ENCODE measurements around the gene BRSK2.
"Not testable (repeated sequence)": the region's sequence is repeated elsewhere in the genome, so short reads cannot be mapped to it uniquely, and the experiment has no call there.

BRSK2 gene

GRCh38 chr11:1412377-1413095, 22.8 kb downstream of the BRSK2 start:
- Mint-ChIP-seq H3K27me3 (no peaks in the 10 kb centered on the region), H3K27ac (no peak overlapping the region), H3K4me1 (no peaks in the 10 kb centered on the region), H3K4me3 (no peak overlapping the region), H3K9me3 (peaks cover 11% of the 10 kb centered on the region), H3K36me3 (peaks cover 1% of the 10 kb centered on the region)
- no peak for DNase-seq
- CTCF ChIA-PET, result no interaction called here

GRCh38 chr11:1414650-1415049, 24.9 kb downstream of the BRSK2 start:
- H3K27me3 Mint-ChIP-seq, result no peaks in the 10 kb centered on the region
- H3K9me3 Mint-ChIP-seq, result peaks cover 23% of the 10 kb centered on the region
- no peaks in the 10 kb centered on the region for H3K4me1 Mint-ChIP-seq
- H3K4me3 Mint-ChIP-seq, result no peak overlapping the region
- peaks cover 1% of the 10 kb centered on the region for H3K36me3 Mint-ChIP-seq
- CTCF ChIA-PET, result no interaction called here
- no peak for DNase-seq
- H3K27ac Mint-ChIP-seq, result no peak overlapping the region

GRCh38 chr11:1415631-1416030, 25.9 kb downstream of the BRSK2 start:
- H3K27ac Mint-ChIP-seq, result no peak overlapping the region
- H3K4me3 Mint-ChIP-seq, result no peak overlapping the region
- H3K27me3 Mint-ChIP-seq, result no peaks in the 10 kb centered on the region
- peaks cover 1% of the 10 kb centered on the region for H3K36me3 Mint-ChIP-seq
- no peak for DNase-seq
- H3K9me3 Mint-ChIP-seq, result peaks cover 25% of the 10 kb centered on the region
- CTCF ChIA-PET, result no interaction called here
- H3K4me1 Mint-ChIP-seq, result no peaks in the 10 kb centered on the region

- H3K9me3 Mint-ChIP-seq, result peaks cover 25% of the 10 kb centered on the region
- CTCF ChIA-PET, H3K27ac Mint-ChIP-seq, H3K4me1 Mint-ChIP-seq, H3K36me3 Mint-ChIP-seq, DNase-seq, H3K4me3 Mint-ChIP-seq, H3K27me3 Mint-ChIP-seq: not testable (repeated sequence)
Observed at GRCh38 chr11:1418192-1418795, 28.6 kb downstream of the BRSK2 start.

GRCh38 chr11:1419811-1420210, 30.1 kb downstream of the BRSK2 start:
- peaks cover 20% of the 10 kb centered on the region for H3K9me3 Mint-ChIP-seq
- peaks cover 1% of the 10 kb centered on the region for H3K36me3 Mint-ChIP-seq
- H3K4me1 Mint-ChIP-seq, result no peaks in the 10 kb centered on the region
- DNase-seq, result no peak
- no peak overlapping the region for H3K27ac Mint-ChIP-seq
- CTCF ChIA-PET, result no interaction called here
- no peak overlapping the region for H3K4me3 Mint-ChIP-seq
- H3K27me3 Mint-ChIP-seq, result no peaks in the 10 kb centered on the region

- H3K4me3 Mint-ChIP-seq, result no peak overlapping the region
- H3K4me1 Mint-ChIP-seq, result no peaks in the 10 kb centered on the region
- H3K27ac Mint-ChIP-seq, result no peak overlapping the region
- H3K9me3 Mint-ChIP-seq, result peaks cover 20% of the 10 kb centered on the region
- H3K36me3 Mint-ChIP-seq, result peaks cover 1% of the 10 kb centered on the region
- CTCF ChIA-PET, result no interaction called here
- no peaks in the 10 kb centered on the region for H3K27me3 Mint-ChIP-seq
- DNase-seq, result no peak
Observed at GRCh38 chr11:1421291-1421690, 31.6 kb downstream of the BRSK2 start.

- CTCF ChIA-PET, result no interaction called here
- H3K4me3 Mint-ChIP-seq, result no peak overlapping the region
- no peak overlapping the region for H3K27ac Mint-ChIP-seq
- no peak for DNase-seq
- no peaks in the 10 kb centered on the region for H3K27me3 Mint-ChIP-seq
- H3K9me3 Mint-ChIP-seq, result peaks cover 15% of the 10 kb centered on the region
- H3K4me1 Mint-ChIP-seq, result no peaks in the 10 kb centered on the region
- no peaks in the 10 kb centered on the region for H3K36me3 Mint-ChIP-seq
Observed at GRCh38 chr11:1422481-1422880, 32.7 kb downstream of the BRSK2 start.

- no peak for DNase-seq
- no peaks in the 10 kb centered on the region for H3K27me3 Mint-ChIP-seq
- H3K36me3 Mint-ChIP-seq, result no peaks in the 10 kb centered on the region
- peaks cover 15% of the 10 kb centered on the region for H3K9me3 Mint-ChIP-seq
- CTCF ChIA-PET, result no interaction called here
- no peak overlapping the region for H3K27ac Mint-ChIP-seq
- H3K4me3 Mint-ChIP-seq, result no peak overlapping the region
- H3K4me1 Mint-ChIP-seq, result no peaks in the 10 kb centered on the region
Observed at GRCh38 chr11:1422981-1423380, 33.2 kb downstream of the BRSK2 start.

- CTCF ChIA-PET, H3K36me3 Mint-ChIP-seq, H3K27ac Mint-ChIP-seq, H3K27me3 Mint-ChIP-seq, H3K4me3 Mint-ChIP-seq, H3K4me1 Mint-ChIP-seq, DNase-seq: not testable (repeated sequence)
- H3K9me3 Mint-ChIP-seq, result peaks cover 13% of the 10 kb centered on the region
Observed at GRCh38 chr11:1423406-1423805, 33.7 kb downstream of the BRSK2 start.

- H3K9me3 Mint-ChIP-seq, result peaks cover 8% of the 10 kb centered on the region
- H3K4me1 Mint-ChIP-seq, result no peaks in the 10 kb centered on the region
- CTCF ChIA-PET, result no interaction called here
- H3K27me3 Mint-ChIP-seq, result no peaks in the 10 kb centered on the region
- no peaks in the 10 kb centered on the region for H3K36me3 Mint-ChIP-seq
- H3K4me3 Mint-ChIP-seq, result no peak overlapping the region
- H3K27ac Mint-ChIP-seq, result no peak overlapping the region
- no peak for DNase-seq
Observed at GRCh38 chr11:1425006-1425405, 35.3 kb downstream of the BRSK2 start.

- Mint-ChIP-seq H3K36me3 (no peaks in the 10 kb centered on the region), H3K9me3 (peaks cover 8% of the 10 kb centered on the region), H3K27ac (no peak overlapping the region), H3K4me1 (no peaks in the 10 kb centered on the region), H3K4me3 (no peak overlapping the region), H3K27me3 (no peaks in the 10 kb centered on the region)
- CTCF ChIA-PET, result no interaction called here
- DNase-seq, result no peak
Observed at GRCh38 chr11:1425439-1425838, 35.7 kb downstream of the BRSK2 start.

- no peak for DNase-seq
- Mint-ChIP-seq H3K9me3 (peaks cover 8% of the 10 kb centered on the region), H3K36me3 (no peaks in the 10 kb centered on the region), H3K4me3 (no peak overlapping the region), H3K4me1 (no peaks in the 10 kb centered on the region), H3K27me3 (no peaks in the 10 kb centered on the region), H3K27ac (no peak overlapping the region)
- CTCF ChIA-PET, result no interaction called here
Observed at GRCh38 chr11:1428762-1429316, 39.1 kb downstream of the BRSK2 start.

- H3K27me3 Mint-ChIP-seq, result no peaks in the 10 kb centered on the region
- H3K4me3 Mint-ChIP-seq, result no peak overlapping the region
- DNase-seq, result no peak
- no peaks in the 10 kb centered on the region for H3K36me3 Mint-ChIP-seq
- H3K9me3 Mint-ChIP-seq, result peaks cover 7% of the 10 kb centered on the region
- CTCF ChIA-PET, result no interaction called here
- H3K4me1 Mint-ChIP-seq, result no peaks in the 10 kb centered on the region
- H3K27ac Mint-ChIP-seq, result no peak overlapping the region
Observed at GRCh38 chr11:1433568-1433967, 43.8 kb downstream of the BRSK2 start.

GRCh38 chr11:1433977-1434640, 44.4 kb downstream of the BRSK2 start:
- no peaks in the 10 kb centered on the region for H3K27me3 Mint-ChIP-seq
- H3K27ac Mint-ChIP-seq, result no peak overlapping the region
- peaks cover 1% of the 10 kb centered on the region for H3K9me3 Mint-ChIP-seq
- H3K4me1 Mint-ChIP-seq, result no peaks in the 10 kb centered on the region
- CTCF ChIA-PET, result no interaction called here
- no peaks in the 10 kb centered on the region for H3K36me3 Mint-ChIP-seq
- DNase-seq, result no peak
- H3K4me3 Mint-ChIP-seq, result no peak overlapping the region

GRCh38 chr11:1435479-1435819, 45.7 kb downstream of the BRSK2 start:
- H3K36me3 Mint-ChIP-seq, H3K27ac Mint-ChIP-seq, CTCF ChIA-PET, H3K9me3 Mint-ChIP-seq, DNase-seq, H3K4me3 Mint-ChIP-seq, H3K27me3 Mint-ChIP-seq, H3K4me1 Mint-ChIP-seq: not testable (repeated sequence)
